HK-2 (cell line): ENCODE data around the gene EGFLAM.
A peak's percentile ranks its signal among the peaks of the same experiment; 100 is the strongest.

Experiments used
- DNase-seq: peaks from one replicate; pipeline ENCODE4 v3.0.0-alpha.2; 2018; ENCODE audit not compliant: unreplicated experiment

EGFLAM gene

GRCh38 chr5:38265546-38266179, 7.3 kb downstream of the EGFLAM start:
- DNase-seq, result peak; percentile 58

- DNase-seq, result no peak
These were observed 9.0 kb downstream of the EGFLAM start for GRCh38 chr5:38267372-38267771.

GRCh38 chr5:38273626-38274025, 15.3 kb downstream of the EGFLAM start:
- DNase-seq, result no peak

GRCh38 chr5:38274370-38274769, 16.0 kb downstream of the EGFLAM start:
- no peak for DNase-seq

GRCh38 chr5:38284384-38284783, 26.0 kb downstream of the EGFLAM start:
- DNase-seq, result no peak

GRCh38 chr5:38285226-38285625, 26.9 kb downstream of the EGFLAM start:
- no peak for DNase-seq

- no peak for DNase-seq
These were observed 27.6 kb downstream of the EGFLAM start for GRCh38 chr5:38286002-38286401.

- DNase-seq, result no peak
These were observed 28.8 kb downstream of the EGFLAM start for GRCh38 chr5:38287124-38287523.

GRCh38 chr5:38289457-38289856, 31.1 kb downstream of the EGFLAM start:
- no peak for DNase-seq

GRCh38 chr5:38290028-38290653, 31.8 kb downstream of the EGFLAM start:
- DNase-seq, result no peak

- DNase-seq, result peak; percentile 5
These were observed 33.0 kb downstream of the EGFLAM start for GRCh38 chr5:38291355-38291754.

- DNase-seq, result no peak
These were observed 33.9 kb downstream of the EGFLAM start for GRCh38 chr5:38292228-38292627.

- DNase-seq, result no peak
These were observed 37.4 kb downstream of the EGFLAM start for GRCh38 chr5:38295751-38296150.

GRCh38 chr5:38297830-38298608, 39.7 kb downstream of the EGFLAM start:
- DNase-seq, result no peak

- DNase-seq, result no peak
These were observed 41.2 kb downstream of the EGFLAM start for GRCh38 chr5:38299585-38299984.

GRCh38 chr5:38305148-38305547, 46.8 kb downstream of the EGFLAM start:
- DNase-seq, result no peak

GRCh38 chr5:38307845-38308244, 49.5 kb downstream of the EGFLAM start:
- DNase-seq, result no peak

GRCh38 chr5:38316544-38317224, 58.3 kb downstream of the EGFLAM start:
- no peak for DNase-seq

GRCh38 chr5:38317868-38318267, 59.5 kb downstream of the EGFLAM start:
- no peak for DNase-seq

- no peak for DNase-seq
These were observed 61.1 kb downstream of the EGFLAM start for GRCh38 chr5:38319491-38319890.

GRCh38 chr5:38321978-38322377, 63.6 kb downstream of the EGFLAM start:
- no peak for DNase-seq

GRCh38 chr5:38323645-38324295, 65.4 kb downstream of the EGFLAM start:
- no peak for DNase-seq
